H1 (cell line): ENCODE data around the gene ARFRP1. TPM values are rescaled to one million over a fixed set of nuclear protein-coding genes. Genes with fewer than 3 reads are reported as not detected.

Experiments
- GABPA ChIP-seq: IDR thresholded peaks from 2 replicates; pipeline ENCODE4 v1.6.1; 2011; ENCODE audit warnings: mild to moderate bottlenecking, low read length, moderate library complexity, borderline replicate concordance; ENCODE audit not compliant: insufficient read depth
- HDAC6 ChIP-seq: IDR thresholded peaks from one replicate; pipeline ENCODE4 v1.7.1; 2012; ENCODE audit warnings: low read depth, mild to moderate bottlenecking, inconsistent platforms, low read length, moderate library complexity
- MAFK ChIP-seq: IDR thresholded peaks from 2 replicates; pipeline ENCODE4 v1.6.1; 2012; ENCODE audit warnings: low read depth, mild to moderate bottlenecking, improper control_type of control experiment, low read length
- SIRT6 ChIP-seq: IDR thresholded peaks from one replicate; pipeline ENCODE4 v1.7.1; 2012; ENCODE audit warnings: low read length, inconsistent platforms
- polyA plus RNA-seq, 7 experiments: library from polyadenylated mRNA; depleted of rRNA in 3 of 7; stranded (reverse) in 5 of 7; unstranded in 2 of 7; fragments of >200 nt in 5 of 7; fragments of 200-250 nt in 2 of 7; gene quantifications; 1 replicate in 5 of 7; 2 replicates in 1 of 7; 4 replicates in 1 of 7; pipeline versions ENCODE4 v1.2.1 to v1.2.3, GENCODE V29; 2011 to 2013; ENCODE audit warnings: missing spikeins in 2 of 7, mixed read lengths in 2 of 7
- total RNA-seq: library from RNA; stranded (reverse); fragmentation: NEBNext Ultra II Directional; extraction: Animal tissue kit (Norgen Biotek cat#: 25700); gene quantifications from 2 replicates; pipeline ENCODE4 v1.2.1, GENCODE V29; 2021

ARFRP1 gene
- total and polyA plus RNA-seq, 2 of the 8 experiments (the other 6 are each of a cell fraction or from before 2014, with no cell fraction given) = 12.9 to 22.9 TPM

DNA sequence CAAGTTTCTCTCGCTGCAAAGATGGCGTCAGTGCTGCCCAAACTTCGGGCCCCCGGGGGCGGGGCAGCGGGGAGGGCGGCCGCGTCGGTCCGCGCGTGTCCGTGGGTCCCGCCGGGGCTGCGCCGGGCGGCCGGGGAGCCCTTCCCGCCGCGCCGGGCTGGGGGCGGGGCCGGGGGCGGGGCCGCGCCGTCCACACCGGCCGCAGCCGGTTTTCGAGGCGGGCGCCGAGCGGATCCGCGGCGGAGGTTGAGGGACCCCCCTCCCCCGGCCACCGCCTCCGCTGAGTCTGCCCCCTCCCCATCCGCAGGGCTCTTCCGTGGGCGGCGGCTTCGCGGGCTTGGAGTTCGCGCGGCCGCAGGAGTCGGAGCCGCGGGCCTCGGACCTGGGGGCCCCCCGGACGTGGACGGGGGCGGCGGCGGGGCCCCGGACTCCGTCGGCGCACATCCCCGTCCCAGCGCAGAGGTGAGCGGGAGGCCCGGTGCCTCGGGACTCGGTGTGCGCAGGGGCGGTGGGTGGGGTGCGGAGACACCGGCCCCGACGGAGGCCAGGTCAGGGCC is 32.4 kb upstream of the ARFRP1 start (continued):
- TF ChIP-seq MAFK = no peak
- 0 out of 2 replicates have a peak, but pooled peaks have one; percentile 10 for TF ChIP-seq GABPA
- TF ChIP-seq HDAC6 = no peak
- TF ChIP-seq SIRT6 = no peak
